ENCODE measurements around the gene HAPLN2. TPM values are rescaled to one million over a fixed set of nuclear protein-coding genes. Genes with fewer than 3 reads are reported as not detected.
"Not testable (repeated sequence)": the region's sequence is repeated elsewhere in the genome, so short reads cannot be mapped to it uniquely, and the experiment has no call there.

Gene HAPLN2
- 0.26 TPM in 1 of 2 replicates, not detected in the other for total RNA-seq (2014; rRNA removed; shearing (Covaris generic))

DNA sequence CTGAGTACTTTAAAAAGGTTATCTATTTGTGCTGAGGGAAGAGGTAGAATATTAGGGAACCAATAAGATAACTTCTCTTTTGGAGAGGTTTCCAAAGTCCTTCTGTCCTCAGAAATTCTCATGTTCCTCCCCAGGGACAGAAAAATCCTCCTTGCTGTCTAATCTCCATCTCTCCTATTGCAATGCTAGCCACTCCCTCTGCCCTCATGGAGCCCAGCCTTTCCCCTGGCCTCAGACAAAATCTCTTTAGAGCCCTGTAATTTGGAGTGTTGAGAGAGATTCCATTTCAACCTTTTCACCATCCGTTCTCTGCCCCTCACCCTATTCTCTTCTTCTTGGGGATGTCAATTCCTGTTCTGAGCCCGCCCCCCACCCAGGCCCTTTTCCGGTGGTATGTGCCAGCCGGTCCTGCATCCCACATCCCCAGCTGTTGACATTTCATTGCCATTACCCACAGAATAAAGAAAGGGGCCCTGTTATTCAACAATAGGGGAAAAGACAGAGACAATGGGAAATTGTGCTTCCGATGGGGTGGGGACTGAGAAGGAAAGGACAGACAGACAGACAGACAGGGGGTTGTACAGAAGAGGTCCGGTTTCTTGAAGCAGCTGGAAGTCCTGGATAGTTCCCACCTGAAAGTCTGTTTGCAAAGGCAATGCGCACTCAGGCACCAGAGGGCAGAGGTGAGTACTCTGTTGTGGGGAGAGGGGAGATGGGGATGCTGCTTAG, at the start of gene HAPLN2:
Gene HAPLN2, plus strand, starts transcription at position 563 of the 729 bp plus-strand sequence. CDS start 4,076 bp downstream, outside the sequence.
- DNase-seq (ENCODE audit: low spot score) = no peak

DNA sequence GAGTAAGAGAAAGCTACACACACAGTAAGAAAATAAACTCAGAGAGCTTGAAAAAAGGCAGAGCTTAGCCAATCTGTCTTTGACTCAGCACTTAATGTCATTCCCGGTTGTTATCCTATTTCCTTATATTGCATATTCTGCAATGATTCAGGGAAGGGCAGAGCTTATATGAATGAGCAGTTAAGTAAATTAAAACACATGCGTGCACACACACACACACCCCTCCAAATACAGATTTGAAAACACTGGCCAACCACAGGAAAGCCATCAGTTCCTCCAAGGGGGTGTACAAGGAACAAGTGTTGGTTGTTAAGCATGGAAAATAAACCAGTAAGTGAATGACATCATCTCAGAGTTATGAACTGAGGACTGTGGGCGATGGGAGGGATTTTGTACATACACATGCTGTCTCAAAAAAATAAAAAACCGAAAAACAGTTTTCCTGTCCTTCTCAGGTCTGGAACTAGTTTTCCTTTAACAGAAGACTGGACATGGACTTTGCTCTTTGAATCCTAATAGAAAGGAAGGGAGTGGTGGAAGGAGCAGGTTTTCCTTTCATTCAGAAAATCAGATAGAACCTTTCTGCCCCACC, 47.9 kb upstream of the HAPLN2 start:
- peak; percentile 87 for DNase-seq (ENCODE audit: low spot score)

- peak; percentile 88 for DNase-seq (ENCODE audit: low spot score)
Observed at GRCh38 chr1:156571919-156572662, 47.1 kb upstream of the HAPLN2 start, which contains the start of gene IQGAP3. IQGAP3 (minus strand) TSS chr1:156572565; CDS start chr1:156572529, 36 bp downstream.

- DNase-seq (ENCODE audit: low spot score) = no peak
Observed at GRCh38 chr1:156572663-156573018, 46.6 kb upstream of the HAPLN2 start.

GRCh38 chr1:156574039-156574633, 45.1 kb upstream of the HAPLN2 start:
- DNase-seq (ENCODE audit: low spot score) = no peak

DNA sequence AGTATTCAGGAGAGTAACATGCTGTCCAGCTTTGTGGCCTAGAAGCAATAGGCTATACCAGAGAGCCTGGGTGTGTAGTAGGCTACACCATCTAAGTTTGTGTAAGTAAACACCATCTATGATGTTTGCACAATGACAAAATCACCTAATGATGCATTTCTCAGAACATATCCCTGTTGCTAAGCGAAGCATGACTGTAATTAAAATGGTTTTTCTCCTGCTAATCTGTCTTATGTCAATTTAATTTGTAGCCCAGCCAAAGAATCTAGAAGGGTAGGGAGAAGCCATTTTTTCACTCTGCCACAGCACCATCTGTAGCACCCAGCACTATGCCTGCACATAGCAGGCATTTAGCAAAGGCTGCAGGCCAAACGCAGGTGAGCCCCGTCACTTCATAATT, 41.7 kb upstream of the HAPLN2 start:
- DNase-seq (ENCODE audit: low spot score) = no peak

DNA sequence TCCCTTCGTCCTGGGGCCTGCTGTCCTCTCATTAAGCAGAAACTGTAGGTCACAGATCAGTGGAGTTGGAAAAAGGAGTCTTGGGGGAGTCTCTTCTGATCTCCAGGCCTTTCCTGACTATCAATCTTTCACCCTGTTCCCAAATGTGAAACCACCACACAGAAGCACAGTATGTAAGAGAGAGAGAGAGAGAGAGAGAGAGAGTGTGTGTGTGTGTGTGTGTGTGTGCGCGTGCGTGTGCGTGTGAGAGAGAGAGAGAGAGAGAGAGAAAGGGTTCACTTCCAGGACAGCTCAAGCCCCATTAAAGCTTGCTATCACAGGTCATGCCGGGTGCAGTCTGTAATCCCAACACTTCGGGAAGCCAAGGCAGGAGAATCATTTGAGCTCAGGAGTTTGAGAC, 41.2 kb upstream of the HAPLN2 start:
- no peak for DNase-seq (ENCODE audit: low spot score)

- DNase-seq (ENCODE audit: low spot score) = no peak
Observed at GRCh38 chr1:156579472-156579871, 39.7 kb upstream of the HAPLN2 start, which contains the start of gene TTC24. TTC24 (plus strand) TSS chr1:156579723; CDS start chr1:156581365, 1,642 bp downstream.

- DNase-seq (ENCODE audit: low spot score) = no peak
Observed at GRCh38 chr1:156581661-156582387, 37.4 kb upstream of the HAPLN2 start.

- no peak for DNase-seq (ENCODE audit: low spot score)
Observed at GRCh38 chr1:156582388-156583017, 36.7 kb upstream of the HAPLN2 start.

GRCh38 chr1:156583821-156584622, 35.2 kb upstream of the HAPLN2 start:
- peak; percentile 87 for DNase-seq (ENCODE audit: low spot score)

DNA sequence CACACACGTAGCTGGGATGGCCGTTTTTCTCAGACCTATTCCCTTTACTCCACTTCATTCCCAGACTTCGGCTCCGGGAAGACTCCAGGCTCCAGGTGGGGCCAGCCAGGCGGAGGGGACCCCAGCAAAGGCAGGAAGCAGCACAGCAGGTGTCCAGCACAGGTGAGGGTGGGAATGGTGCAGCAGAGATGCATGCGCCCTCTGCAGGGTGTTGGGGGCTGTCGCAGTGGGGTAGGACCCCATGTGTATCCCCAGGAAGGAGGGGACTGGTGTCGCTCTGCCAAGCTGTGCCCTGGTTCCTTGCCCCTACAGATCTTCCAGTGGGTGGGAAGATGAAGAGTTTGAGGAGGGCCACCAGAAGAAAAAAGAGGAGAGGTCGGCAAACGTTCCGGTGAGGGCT, 34.4 kb upstream of the HAPLN2 start:
- no peak for DNase-seq (ENCODE audit: low spot score)

GRCh38 chr1:156586323-156586722, 32.9 kb upstream of the HAPLN2 start:
- no peak for DNase-seq (ENCODE audit: low spot score)

DNA sequence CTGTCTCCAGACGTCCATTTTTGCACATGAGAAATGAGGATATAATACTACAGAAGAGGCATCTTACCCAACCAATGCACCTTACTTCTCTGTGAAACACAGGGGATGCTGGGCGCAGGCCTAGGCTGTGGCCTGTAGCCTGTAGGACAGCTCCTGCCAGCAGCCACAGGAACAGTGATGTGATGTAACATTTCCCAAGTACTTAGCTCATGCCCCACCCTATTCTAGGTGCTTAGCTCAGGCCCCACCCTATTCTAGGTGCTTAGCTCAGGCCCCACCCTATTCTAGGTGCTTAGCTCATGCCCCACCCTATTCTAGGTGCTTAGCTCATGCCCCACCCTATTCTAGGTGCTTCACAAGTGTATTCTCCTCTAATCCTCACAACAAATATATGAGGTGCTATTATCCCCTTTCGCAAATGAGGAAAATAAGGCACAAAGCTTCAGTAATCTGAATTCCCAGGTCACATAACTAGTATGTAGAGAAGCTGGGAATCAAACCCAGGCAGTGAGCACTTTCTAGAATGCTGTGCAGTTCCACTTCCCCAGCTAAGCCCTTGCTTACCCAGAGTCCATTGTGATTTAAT, 32.2 kb upstream of the HAPLN2 start:
- no peak for DNase-seq (ENCODE audit: low spot score)

- DNase-seq (ENCODE audit: low spot score) = not testable (repeated sequence)
Observed at GRCh38 chr1:156587927-156588326, 31.3 kb upstream of the HAPLN2 start.

DNA sequence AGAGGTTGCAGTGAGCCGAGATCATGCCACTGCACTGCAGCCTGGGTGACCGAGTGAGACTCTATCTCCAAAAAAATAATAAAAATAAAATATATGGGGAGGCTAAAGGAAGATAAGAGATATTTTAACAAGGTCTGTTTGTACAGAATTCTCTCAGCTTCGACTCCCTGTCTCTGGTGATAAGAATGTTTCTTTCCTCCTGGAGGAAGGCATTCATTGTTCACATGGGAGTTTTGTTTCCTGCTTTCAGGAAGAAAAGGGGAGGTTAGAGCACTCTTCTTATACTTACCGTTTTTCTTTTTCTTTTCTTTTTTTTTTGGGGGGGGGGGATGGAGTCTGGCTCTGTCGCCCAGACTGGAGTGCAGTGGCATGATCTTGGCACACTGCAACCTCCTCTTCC, 29.7 kb upstream of the HAPLN2 start:
- DNase-seq (ENCODE audit: low spot score) = no peak

DNA sequence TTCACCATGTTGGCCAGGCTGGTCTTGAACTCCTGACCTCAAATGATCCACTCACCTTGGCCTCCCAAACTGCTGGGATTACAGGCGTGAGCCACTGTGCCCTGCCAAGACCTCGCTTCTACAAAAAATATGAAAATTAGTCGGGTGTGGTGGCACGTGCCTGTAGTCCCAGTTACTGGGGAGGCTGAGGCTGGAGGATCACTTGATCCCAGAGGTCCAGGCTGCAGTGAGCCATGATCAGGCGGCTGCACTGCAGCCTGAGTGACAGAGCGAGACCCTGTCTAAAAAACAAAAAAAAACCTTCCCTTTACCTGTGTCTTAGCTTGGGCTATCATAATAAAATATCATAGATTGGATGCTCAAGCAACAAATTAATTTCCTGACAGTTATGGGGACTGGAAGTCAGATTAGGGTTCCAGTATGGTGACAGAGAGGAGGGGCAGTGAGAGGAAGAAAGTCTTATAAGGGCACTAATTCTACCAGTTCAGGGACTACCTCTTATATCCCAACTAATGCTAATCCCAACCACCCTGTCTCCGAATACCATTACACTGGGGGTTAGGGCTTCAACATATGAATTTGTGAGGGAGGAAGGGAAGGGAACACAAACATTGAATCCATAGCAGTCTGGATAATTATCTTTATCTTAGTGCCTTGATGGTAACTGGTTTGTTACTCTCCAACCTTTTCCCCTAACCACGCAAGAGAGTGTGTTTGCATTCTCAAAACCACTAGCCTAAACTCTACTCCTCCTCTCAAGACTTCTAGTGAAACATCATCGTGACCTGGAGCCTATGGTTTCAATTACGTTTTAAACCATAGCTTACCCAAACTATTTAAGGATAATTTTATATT, 28.7 kb upstream of the HAPLN2 start:
- no peak for DNase-seq (ENCODE audit: low spot score)

GRCh38 chr1:156591181-156591431, 28.1 kb upstream of the HAPLN2 start:
- no peak for DNase-seq (ENCODE audit: low spot score)
